RWPE2 (cell line): ENCODE measurements around the gene IRF2BP2.

Experiments used
- ATAC-seq: fragments of 200-7000 bp; cut with Tn5 transposase; 3 replicates; pipeline ENCODE4 v1.9.1; 2021; ENCODE audit warnings: low read depth
- DNase-seq: peaks from one replicate; pipeline ENCODE4 v3.0.0-alpha.2; 2020; ENCODE audit warnings: low spot score
- H3K27ac ChIP-seq: fragments of 450-650 bp; 2 replicates; pipeline ENCODE4 v1.5.1; 2017; ENCODE audit warnings: mild to moderate bottlenecking; ENCODE audit not compliant: poor library complexity, severe bottlenecking
- H3K27me3 ChIP-seq: fragments of 250-450 bp; sonication (Bioruptor Pico); 2 replicates; pipeline ENCODE4 v1.5.1; 2021; ENCODE audit warnings: mild to moderate bottlenecking, moderate library complexity; ENCODE audit not compliant: insufficient read depth, poor library complexity, severe bottlenecking
- H3K36me3 ChIP-seq: fragments of 250-450 bp; sonication (Bioruptor Pico); 2 replicates; pipeline ENCODE4 v1.5.1; 2020; ENCODE audit warnings: low read depth, mild to moderate bottlenecking, moderate library complexity
- H3K4me1 ChIP-seq: fragments of 250-450 bp; sonication (Bioruptor Pico); 2 replicates; pipeline ENCODE4 v1.5.1; 2021; ENCODE audit warnings: mild to moderate bottlenecking, moderate library complexity; ENCODE audit not compliant: insufficient read depth, poor library complexity, severe bottlenecking
- H3K4me3 ChIP-seq: fragments of 250-450 bp; sonication (Bioruptor Pico); 2 replicates; pipeline ENCODE4 v1.5.1; 2021; ENCODE audit warnings: mild to moderate bottlenecking, moderate library complexity; ENCODE audit not compliant: severe bottlenecking
- H3K9me3 ChIP-seq: fragments of 250-450 bp; sonication (Bioruptor Pico); 2 replicates; pipeline ENCODE4 v1.5.1; 2021; ENCODE audit warnings: mild to moderate bottlenecking, moderate library complexity; ENCODE audit not compliant: severe bottlenecking
- CTCF ChIP-seq: fragments of 450-650 bp; IDR thresholded peaks from one replicate; pipeline ENCODE4 v1.5.1; 2017; ENCODE audit warnings: mild to moderate bottlenecking, moderate library complexity; ENCODE audit not compliant: poor library complexity, severe bottlenecking

The IRF2BP2 gene

GRCh38 chr1:234593771-234594504 lies 16.0 kb downstream of the IRF2BP2 start:
- Histone ChIP-seq H3K4me3 (no peak overlapping the region), H3K27ac (no peak overlapping the region), H3K9me3 (no peaks in the 10 kb centered on the region), H3K4me1 (peaks cover 15% of the 10 kb centered on the region), H3K36me3 (no peaks in the 10 kb centered on the region), H3K27me3 (no peaks in the 10 kb centered on the region)
- no peak for ATAC-seq
- DNase-seq, result no peak
- TF ChIP-seq CTCF, result no peak

GRCh38 chr1:234593109-234593508 lies 16.9 kb downstream of the IRF2BP2 start:
- DNase-seq, result no peak
- ATAC-seq, result no peak
- H3K27ac ChIP-seq, result no peak overlapping the region
- no peaks in the 10 kb centered on the region for H3K36me3 ChIP-seq
- H3K4me1 ChIP-seq, result peaks cover 9% of the 10 kb centered on the region
- no peaks in the 10 kb centered on the region for H3K27me3 ChIP-seq
- no peak overlapping the region for H3K4me3 ChIP-seq
- no peak for TF ChIP-seq CTCF
- H3K9me3 ChIP-seq, result no peaks in the 10 kb centered on the region

GRCh38 chr1:234592240-234592639 lies 17.7 kb downstream of the IRF2BP2 start:
- Histone ChIP-seq H3K36me3 (no peaks in the 10 kb centered on the region), H3K9me3 (no peaks in the 10 kb centered on the region), H3K27me3 (no peaks in the 10 kb centered on the region), H3K4me1 (peaks cover 9% of the 10 kb centered on the region), H3K4me3 (no peak overlapping the region), H3K27ac (no peak overlapping the region)
- no peak for DNase-seq
- no peak for ATAC-seq
- TF ChIP-seq CTCF, result no peak

- H3K4me3 ChIP-seq, result no peak overlapping the region
- peaks cover 9% of the 10 kb centered on the region for H3K4me1 ChIP-seq
- no peaks in the 10 kb centered on the region for H3K27me3 ChIP-seq
- H3K27ac ChIP-seq, result no peak overlapping the region
- DNase-seq (no peak), ATAC-seq (no peak)
- no peaks in the 10 kb centered on the region for H3K36me3 ChIP-seq
- no peaks in the 10 kb centered on the region for H3K9me3 ChIP-seq
- TF ChIP-seq CTCF, result no peak
Observed at GRCh38 chr1:234591131-234591530, 18.8 kb downstream of the IRF2BP2 start.

GRCh38 chr1:234589854-234590620 lies 19.9 kb downstream of the IRF2BP2 start:
- no peak for DNase-seq
- TF ChIP-seq CTCF, result no peak
- Histone ChIP-seq H3K4me3 (no peak overlapping the region), H3K4me1 (peaks cover 9% of the 10 kb centered on the region), H3K27ac (peak overlapping the region; percentile 44), H3K36me3 (no peaks in the 10 kb centered on the region), H3K9me3 (no peaks in the 10 kb centered on the region), H3K27me3 (no peaks in the 10 kb centered on the region)
- ATAC-seq, result peak; percentile 49
